ENCODE results near the gene DOHH.
"Not testable (repeated sequence)": the region's sequence is repeated elsewhere in the genome, so short reads cannot be mapped to it uniquely, and the experiment has no call there.

DOHH gene

DNA sequence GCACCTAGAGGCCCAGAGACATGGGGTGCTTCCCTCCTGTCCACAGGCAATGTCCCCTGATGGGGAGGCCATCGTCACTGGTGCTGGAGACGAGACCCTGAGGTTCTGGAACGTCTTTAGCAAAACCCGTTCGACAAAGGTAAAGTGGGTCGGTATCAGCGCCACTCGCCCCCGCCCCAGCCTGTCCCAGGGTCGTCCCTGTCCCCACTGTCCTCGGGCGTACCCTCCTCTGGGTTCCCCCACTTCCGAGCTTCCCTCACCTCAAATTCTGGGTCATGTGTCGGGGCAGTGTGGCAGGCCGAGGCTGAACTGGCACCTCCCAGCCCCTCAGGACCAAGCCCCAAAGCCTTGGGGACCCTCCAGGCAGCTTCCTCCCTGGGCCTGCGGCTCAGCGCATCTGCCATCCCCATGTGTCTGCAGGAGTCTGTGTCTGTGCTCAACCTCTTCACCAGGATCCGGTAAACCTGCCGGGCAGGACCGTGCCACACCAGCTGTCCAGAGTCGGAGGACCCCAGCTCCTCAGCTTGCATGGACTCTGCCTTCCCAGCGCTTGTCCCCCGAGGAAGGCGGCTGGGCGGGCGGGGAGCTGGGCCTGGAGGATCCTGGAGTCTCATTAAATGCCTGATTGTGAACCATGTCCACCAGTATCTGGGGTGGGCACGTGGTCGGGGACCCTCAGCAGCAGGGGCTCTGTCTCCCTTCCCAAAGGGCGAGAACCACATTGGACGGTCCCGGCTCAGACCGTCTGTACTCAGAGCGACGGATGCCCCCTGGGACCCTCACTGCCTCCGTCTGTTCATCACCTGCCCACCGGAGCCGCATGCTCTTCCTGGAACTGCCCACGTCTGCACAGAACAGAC is 34.1 kb upstream of the DOHH start:
- DNase-seq, result no peak

GRCh38 chr19:3533563-3534216 is 33.2 kb upstream of the DOHH start:
- DNase-seq, result no peak

GRCh38 chr19:3533033-3533432 is 32.6 kb upstream of the DOHH start:
- DNase-seq, result no peak

GRCh38 chr19:3532154-3532786 is 31.8 kb upstream of the DOHH start:
- no peak for DNase-seq

DNA sequence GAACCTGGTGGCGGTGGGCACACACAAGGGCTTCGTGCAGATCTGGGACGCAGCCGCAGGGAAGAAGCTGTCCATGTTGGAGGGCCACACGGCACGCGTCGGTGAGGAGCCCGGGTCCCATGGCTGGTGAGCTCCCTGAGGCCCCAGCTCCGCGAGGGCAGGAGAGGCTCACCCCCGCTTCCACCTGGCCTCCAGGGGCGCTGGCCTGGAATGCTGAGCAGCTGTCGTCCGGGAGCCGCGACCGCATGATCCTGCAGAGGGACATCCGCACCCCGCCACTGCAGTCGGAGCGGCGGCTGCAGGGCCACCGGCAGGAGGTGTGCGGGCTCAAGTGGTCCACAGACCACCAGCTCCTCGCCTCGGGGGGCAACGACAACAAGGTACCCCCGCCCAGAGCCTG is 31.2 kb upstream of the DOHH start:
- no peak for DNase-seq

DNA sequence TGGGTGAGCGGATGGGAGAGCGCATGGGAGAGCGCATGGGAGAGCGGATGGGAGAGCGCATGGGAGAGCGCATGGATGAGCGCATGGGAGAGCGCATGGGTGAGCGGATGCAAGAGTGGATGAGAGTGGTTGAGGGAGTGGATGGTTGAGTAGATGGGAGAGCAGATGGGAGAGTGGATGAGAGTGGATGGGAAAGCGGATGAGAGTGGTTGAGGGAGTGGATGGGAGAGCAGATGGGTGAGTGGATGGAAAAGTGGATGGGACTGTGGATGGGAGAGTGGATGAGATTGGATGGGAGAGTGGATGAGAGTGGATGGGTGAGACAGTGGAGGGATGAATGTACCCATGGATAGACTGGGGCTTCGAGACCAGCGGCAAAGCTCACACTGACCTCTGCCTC is 29.9 kb upstream of the DOHH start:
- no peak for DNase-seq

GRCh38 chr19:3529299-3529698 is 28.8 kb upstream of the DOHH start:
- not testable (repeated sequence) for DNase-seq

- no peak for DNase-seq
Observed at GRCh38 chr19:3528539-3529211, 28.2 kb upstream of the DOHH start.

DNA sequence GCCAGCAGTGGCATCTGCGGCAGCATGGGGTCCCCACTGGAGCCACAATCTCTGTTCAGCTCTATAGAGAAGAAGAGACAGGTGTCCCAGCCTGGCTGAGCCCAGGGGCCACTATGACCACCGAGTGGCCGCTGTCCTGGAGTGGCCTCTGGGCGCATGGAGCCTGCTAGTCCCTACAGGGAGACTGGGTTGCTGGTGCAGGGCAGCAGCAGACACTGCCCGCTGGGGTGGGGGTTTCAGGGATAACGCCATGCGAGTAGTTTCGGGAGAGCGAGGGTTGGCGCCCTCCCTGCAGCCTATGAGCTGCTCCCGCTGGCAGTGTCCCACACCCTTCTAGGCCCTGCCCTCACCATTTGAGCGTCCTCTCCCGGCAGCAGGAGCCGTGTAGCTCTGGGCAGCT is 27.6 kb upstream of the DOHH start:
- DNase-seq, result no peak

DNA sequence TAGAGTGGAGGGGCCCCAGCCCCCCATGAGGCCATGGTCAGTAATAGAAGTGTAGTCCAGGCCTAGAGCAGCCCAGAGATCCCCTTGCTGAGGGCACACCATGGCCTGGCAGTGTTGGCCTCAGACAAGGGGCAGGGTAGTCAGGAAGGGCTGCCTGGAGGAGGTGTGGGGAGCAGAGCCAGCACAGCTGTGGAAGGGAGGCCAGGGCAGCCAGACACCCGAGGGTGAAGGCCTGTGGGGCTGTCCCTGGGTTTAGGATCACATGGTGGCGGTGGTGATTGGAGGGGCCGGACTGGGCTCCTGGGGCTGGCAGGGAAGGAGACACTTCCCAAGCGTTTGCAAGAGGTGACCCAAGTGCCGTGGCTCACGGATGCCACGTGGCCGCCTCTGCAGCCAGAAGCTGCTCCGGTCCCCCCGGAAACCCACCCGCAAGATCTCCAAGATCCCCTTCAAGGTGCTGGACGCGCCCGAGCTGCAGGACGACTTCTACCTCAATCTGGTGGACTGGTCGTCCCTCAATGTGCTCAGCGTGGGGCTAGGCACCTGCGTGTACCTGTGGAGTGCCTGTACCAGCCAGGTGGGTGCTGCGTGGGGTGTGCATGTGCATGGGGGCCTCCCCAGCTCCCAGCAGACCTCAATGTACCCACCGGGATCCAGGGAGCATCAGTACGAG is 26.9 kb upstream of the DOHH start:
- no peak for DNase-seq

GRCh38 chr19:3526507-3527237 is 26.2 kb upstream of the DOHH start:
- DNase-seq, result no peak

GRCh38 chr19:3524904-3525451 is 24.5 kb upstream of the DOHH start:
- DNase-seq, result no peak

DNA sequence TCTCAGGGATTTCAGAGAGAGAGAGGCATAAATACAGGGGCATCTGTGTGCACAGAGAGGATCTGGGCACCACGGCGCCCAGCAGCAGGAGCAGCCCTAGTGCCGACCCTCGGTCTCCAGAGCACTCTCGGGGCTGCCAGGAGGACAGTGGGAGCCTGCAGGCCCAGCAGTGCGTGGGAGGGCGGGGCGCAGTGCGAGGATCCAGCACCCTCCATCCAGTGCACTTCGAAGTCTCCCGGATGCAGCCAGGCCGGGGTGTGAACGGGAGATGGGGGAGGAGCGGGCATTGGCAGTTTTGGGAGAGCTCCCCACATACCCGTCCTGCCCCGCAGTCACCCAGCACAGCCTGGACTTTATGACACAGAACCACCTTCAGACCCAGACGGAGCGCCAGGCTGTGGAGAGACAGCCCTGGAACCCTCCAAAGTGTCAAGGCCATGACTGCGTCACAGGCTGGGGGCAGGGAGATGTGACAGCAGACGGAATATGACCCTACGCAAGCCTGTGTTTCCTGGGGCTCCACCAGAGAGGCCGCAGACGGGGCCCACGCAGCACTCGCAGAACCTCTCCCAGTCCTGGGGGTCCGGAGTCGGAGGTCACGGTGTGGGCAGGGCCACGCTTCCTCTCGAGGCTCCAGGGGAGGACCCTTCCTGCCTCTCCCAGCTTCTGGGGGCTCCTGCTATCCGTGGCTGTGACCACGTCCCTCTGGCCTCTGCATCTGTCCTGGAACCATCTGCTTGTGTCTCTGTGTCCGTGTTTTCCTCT is 23.8 kb upstream of the DOHH start:
- no peak for DNase-seq

DNA sequence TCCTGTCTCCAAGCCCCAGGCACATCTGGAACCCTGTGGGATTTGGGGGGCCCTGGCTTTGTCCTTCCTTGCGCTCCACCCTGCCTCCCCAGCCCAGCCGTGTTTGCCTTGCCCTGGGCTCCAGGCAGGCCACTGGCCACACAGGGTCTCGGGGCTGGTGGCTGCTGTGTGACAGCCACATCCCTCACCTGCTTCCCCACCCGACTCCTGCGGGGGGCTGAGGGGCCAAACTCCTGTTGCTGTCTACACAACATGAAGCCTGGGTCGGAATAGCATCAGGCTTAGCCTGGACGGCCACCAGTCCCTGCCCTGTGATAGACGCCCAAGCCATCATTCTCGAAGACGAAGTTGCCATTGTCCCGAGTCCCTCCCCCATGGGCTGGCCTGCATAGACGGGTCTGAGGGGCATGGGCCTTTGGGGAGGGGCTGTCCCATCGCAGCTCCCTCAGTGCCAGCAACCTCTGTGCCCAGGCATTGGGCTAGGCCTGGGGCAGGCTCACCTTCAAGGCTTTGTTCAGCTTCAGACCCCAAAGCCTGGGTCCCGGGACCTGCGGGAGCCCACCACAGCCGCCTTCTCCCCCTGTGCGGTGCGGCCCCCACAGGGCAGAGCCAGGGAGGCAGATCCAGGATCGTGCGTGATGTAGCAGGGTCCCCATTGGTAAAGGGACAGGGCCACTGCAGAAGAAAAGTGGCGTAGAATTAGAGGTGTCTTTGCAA is 23.0 kb upstream of the DOHH start:
- DNase-seq, result no peak

GRCh38 chr19:3522421-3523360 is 22.2 kb upstream of the DOHH start:
- DNase-seq, result no peak

DNA sequence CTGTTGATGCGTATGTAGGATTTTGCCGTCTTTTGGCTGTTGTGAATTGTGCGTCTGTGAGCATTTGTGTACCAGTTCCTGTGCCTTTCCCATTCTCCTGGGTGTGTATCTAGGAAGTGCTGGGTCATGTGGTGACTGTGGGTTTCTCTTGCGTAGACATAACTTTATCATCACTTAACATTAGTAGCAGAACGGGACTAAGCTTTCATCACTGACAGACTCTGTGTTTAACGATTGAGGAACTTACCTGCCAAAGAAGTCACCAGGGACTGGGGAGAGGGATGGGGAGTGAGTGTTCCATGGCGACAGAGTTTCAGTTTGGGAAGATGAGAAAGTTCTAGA is 20.6 kb upstream of the DOHH start:
- no peak for DNase-seq

GRCh38 chr19:3520166-3521103 is 20.0 kb upstream of the DOHH start:
- no peak for DNase-seq

DNA sequence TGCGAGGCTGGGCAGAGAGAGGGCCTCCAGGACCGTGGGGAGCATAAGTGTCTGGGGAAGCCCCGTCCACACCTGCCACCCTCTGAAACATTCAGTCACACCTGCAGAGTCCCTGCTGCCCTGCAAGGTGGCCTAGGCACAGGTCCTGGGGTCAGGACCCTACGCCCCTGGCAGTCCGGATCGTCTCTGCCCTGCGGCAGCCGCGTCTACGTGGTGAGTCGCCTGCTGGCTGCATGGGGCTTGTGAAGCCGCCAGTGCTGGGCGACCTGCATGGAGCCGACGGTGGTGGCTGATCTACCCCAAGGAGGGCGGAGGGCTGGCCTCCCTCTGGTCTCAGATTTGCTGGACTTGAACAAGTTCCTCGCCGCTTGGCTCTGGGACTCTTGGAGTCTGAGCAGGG is 18.7 kb upstream of the DOHH start:
- no peak for DNase-seq

Data from activated T-cell treated with anti-CD3 and anti-CD28 coated beads, Interleukin-2, amount 50 U/mL, for 1 hour (primary cell).